GM12891 (cell line): Measurements from ENCODE around the gene SCPEP1.

Experiments used
- POLR2A ChIP-seq: IDR thresholded peaks from 2 replicates; pipeline ENCODE4 v1.6.1; 2011; ENCODE audit warnings: low read depth, low read length, control low read depth
- POU2F2 ChIP-seq: IDR thresholded peaks from 2 replicates; pipeline ENCODE4 v1.6.1; 2011; ENCODE audit warnings: low read depth, mild to moderate bottlenecking, control low read depth, low read length, moderate library complexity

GRCh38 chr17:57009737-57010445 is 32.0 kb downstream of the SCPEP1 start:
- TF ChIP-seq POLR2A = no peak
- no peak for TF ChIP-seq POU2F2
